Mammary epithelial cell (primary cell): Measurements from ENCODE around the gene SELENOW.

Experiments used
- CTCF ChIP-seq, 2 donors: IDR thresholded peaks in 1 of 2; conservative IDR thresholded peaks in 1 of 2; 2 replicates each; pipeline ENCODE4 v1.5.1; 2011 to 2012; ENCODE audit warnings: inconsistent platforms in 2 of 2, low read length in 2 of 2, mild to moderate bottlenecking in 2 of 2, control low read depth in 1 of 2, low read depth in 1 of 2; ENCODE audit not compliant: insufficient read depth in 1 of 2; ENCODE audit errors: extremely low read depth in 1 of 2
- EZH2 ChIP-seq: IDR thresholded peaks from 2 replicates; pipeline ENCODE4 v1.6.1; 2012; ENCODE audit warnings: low read length, inconsistent platforms, borderline replicate concordance

- no peak for TF ChIP-seq CTCF (conservative IDR thresholded peaks at IDR 0.05 in 1 of 2, IDR thresholded peaks at IDR 0.05 in 1 of 2; ENCODE audit: extremely low read depth in 1 of 2, insufficient read depth in 1 of 2, low read depth in 1 of 2, low read length in 2 of 2)
- no peak for TF ChIP-seq EZH2
These were observed 15.7 kb upstream of the SELENOW start for GRCh38 chr19:47762615-47763308.
